ENCODE data around the gene WIPI1.

- TF ChIP-seq MAX (CRISPR knock-in tag; IDR thresholded peaks at IDR 0.05) (no peak), ZNF274 (IDR thresholded peaks at IDR 0.05; ENCODE audit: borderline replicate concordance, low read depth, low read length) (no peak), SIN3B (IDR thresholded peaks at IDR 0.05; ENCODE audit: low read depth) (no peak), ZBTB7A (IDR thresholded peaks at IDR 0.05; ENCODE audit: borderline replicate concordance, control insufficient read depth, low read depth, low read length) (no peak), CEBPB (tag; IDR thresholded peaks at IDR 0.05) (no peak), EZH2 (IDR thresholded peaks at IDR 0.05; ENCODE audit: borderline replicate concordance, low read depth, low read length) (no peak), BRCA1 (IDR thresholded peaks at IDR 0.05) (no peak), BRCA1 (CRISPR knock-in tag; IDR thresholded peaks at IDR 0.05) (no peak), ZNF778 (CRISPR knock-in tag; IDR thresholded peaks at IDR 0.05) (no peak), SLC30A9 (CRISPR knock-in tag; IDR thresholded peaks at IDR 0.05) (no peak), SRF (CRISPR knock-in tag; IDR thresholded peaks at IDR 0.05) (no peak), TEAD1 (CRISPR knock-in tag; IDR thresholded peaks at IDR 0.05) (no peak), EP300 (IDR thresholded peaks at IDR 0.05; ENCODE audit: low read length) (no peak)
Measured at GRCh38 chr17:68505951-68506350, 48.7 kb upstream of the WIPI1 start.

Measured in K562 (cell line).